Thymus (tissue), 11 donors: ENCODE measurements around the gene TRIM59. TPM values are rescaled to one million over a fixed set of nuclear protein-coding genes. Genes with fewer than 3 reads are reported as not detected.

Experiments
- DNase-seq, 9 donors: peaks; one replicate each; pipeline ENCODE4 v3.0.0-alpha.2; 2013; ENCODE audit warnings: low spot score in 9 of 9, low read depth in 6 of 9, missing footprints in 1 of 9
- H3K27ac ChIP-seq, 2 donors: one replicate each; pipeline ENCODE4 v1.5.1; 2013; ENCODE audit warnings: control low read depth in 1 of 2, low read depth in 1 of 2, low read length in 1 of 2, mild to moderate bottlenecking in 1 of 2, moderate library complexity in 1 of 2
- H3K27me3 ChIP-seq, 2 donors: one replicate each; pipeline ENCODE4 v1.5.1; 2013; ENCODE audit warnings: low read length in 1 of 2; ENCODE audit not compliant: control insufficient read depth in 2 of 2, insufficient read depth in 1 of 2
- H3K36me3 ChIP-seq, 2 donors: one replicate each; pipeline ENCODE4 v1.5.1; 2013; ENCODE audit warnings: low read length in 1 of 2, mild to moderate bottlenecking in 1 of 2, moderate library complexity in 1 of 2; ENCODE audit not compliant: control insufficient read depth in 2 of 2, insufficient read depth in 2 of 2
- H3K4me1 ChIP-seq, 2 donors: one replicate each; pipeline ENCODE4 v1.5.1; 2013; ENCODE audit warnings: low read length in 2 of 2; ENCODE audit not compliant: control insufficient read depth in 2 of 2, insufficient read depth in 2 of 2
- H3K4me3 ChIP-seq, 2 donors: one replicate each; pipeline ENCODE4 v1.5.1; 2013; ENCODE audit warnings: low read length in 2 of 2, control low read depth in 1 of 2, mild to moderate bottlenecking in 1 of 2
- H3K9me3 ChIP-seq, 2 donors: one replicate each; pipeline ENCODE4 v1.5.1; 2013; ENCODE audit warnings: low read length in 1 of 2, mild to moderate bottlenecking in 1 of 2; ENCODE audit not compliant: control insufficient read depth in 2 of 2, insufficient read depth in 1 of 2
- WGBS: extraction: QIAGEN DNeasy Blood & Tissue Kit; methylation state at CpG from one replicate; pipeline ENCODE4 v1.1.7; 2013; 5-methylcytosine and 5-hydroxymethylcytosine counted together
- polyA plus RNA-seq: library from polyadenylated mRNA; stranded (reverse); fragments of 200-250 nt; gene quantifications from one replicate; pipeline ENCODE4 v1.2.3, GENCODE V29; 2013
- total RNA-seq: library from RNA; stranded (reverse); fragments of 120-200 nt; gene quantifications from one replicate; pipeline ENCODE4 v1.2.4, GENCODE V29; 2013
- donor health status: healthy.

The TRIM59 gene
- total and polyA plus RNA-seq, 2 donors: 8.7 to 23.0 TPM

DNA sequence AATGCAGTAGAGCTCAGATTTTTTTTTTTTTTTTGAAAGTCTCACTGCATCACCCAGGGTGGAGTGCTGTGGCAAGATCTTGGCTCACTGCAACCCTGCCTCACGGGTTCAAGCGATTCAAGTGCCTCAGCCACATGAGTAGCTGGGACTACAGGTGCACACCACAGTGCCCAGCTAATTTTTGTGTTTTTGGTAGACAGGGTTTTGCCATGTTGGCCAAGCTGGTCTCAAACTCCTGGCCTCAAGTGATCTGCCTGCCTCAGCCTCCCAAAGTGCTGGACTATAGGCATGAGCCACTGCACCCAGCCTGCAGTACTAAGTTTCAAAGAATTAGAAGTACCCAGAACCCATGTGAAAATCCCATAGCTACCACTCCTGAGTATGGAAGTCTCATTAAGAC is 14.5 kb downstream of the TRIM59 start:
- no peak for DNase-seq
- WGBS: 99% methylated on average over 2 of the region's 2 CpGs
- no peaks in the 10 kb centered on the region for H3K4me1 ChIP-seq
- no peak overlapping the region for H3K27ac ChIP-seq
- H3K9me3 ChIP-seq: no peaks in the 10 kb centered on the region
- no peaks in the 10 kb centered on the region for H3K27me3 ChIP-seq
- H3K4me3 ChIP-seq: no peak overlapping the region
- H3K36me3 ChIP-seq: peaks cover 15 to 74% of the 10 kb centered on the region in 2 donors

DNA sequence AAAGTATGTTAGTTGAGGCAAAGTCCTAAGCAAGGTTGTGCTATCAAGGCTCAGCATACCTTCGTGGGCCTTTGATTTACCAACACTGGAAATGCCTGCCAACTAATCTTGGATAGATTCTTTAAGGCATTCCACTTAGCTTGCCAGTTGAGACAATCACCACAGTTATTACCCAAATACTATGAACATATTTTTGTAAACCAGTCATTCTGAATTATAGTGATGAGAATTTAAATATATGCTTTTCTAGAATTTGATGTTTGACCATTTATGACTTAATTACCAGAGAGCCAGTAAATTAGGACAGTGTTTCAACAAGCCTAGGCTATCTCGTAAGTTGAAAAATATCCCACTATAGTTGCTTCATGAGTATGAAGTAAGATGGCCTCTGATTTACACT is 15.5 kb downstream of the TRIM59 start:
- Histone ChIP-seq H3K27ac (no peak overlapping the region), H3K4me3 (no peak overlapping the region), H3K27me3 (no peaks in the 10 kb centered on the region), H3K4me1 (no peaks in the 10 kb centered on the region), H3K9me3 (no peaks in the 10 kb centered on the region), H3K36me3 (peaks cover 20 to 82% of the 10 kb centered on the region in 2 donors)
- 96% methylated on average over 2 of the region's 2 CpGs for WGBS
- DNase-seq: no peak

- Histone ChIP-seq H3K4me1 (no peaks in the 10 kb centered on the region), H3K27me3 (no peaks in the 10 kb centered on the region), H3K27ac (no peak overlapping the region), H3K9me3 (no peaks in the 10 kb centered on the region), H3K4me3 (no peak overlapping the region), H3K36me3 (peaks cover 32 to 86% of the 10 kb centered on the region in 2 donors)
- DNase-seq: no peak
- WGBS: 92% methylated on average over 11 of the region's 11 CpGs
These were observed 21.7 kb downstream of the TRIM59 start for GRCh38 chr3:160427832-160428424.

- DNase-seq: no peak
- Histone ChIP-seq H3K27ac (no peak overlapping the region), H3K27me3 (no peaks in the 10 kb centered on the region), H3K4me3 (no peak overlapping the region), H3K4me1 (no peaks in the 10 kb centered on the region), H3K36me3 (peaks cover 26 to 96% of the 10 kb centered on the region in 2 donors), H3K9me3 (no peaks in the 10 kb centered on the region)
- WGBS: 84% methylated on average over 3 of the region's 3 CpGs
These were observed 32.3 kb downstream of the TRIM59 start for GRCh38 chr3:160417311-160417710.

GRCh38 chr3:160413613-160414248 is 35.9 kb downstream of the TRIM59 start:
- H3K4me1 ChIP-seq: no peaks in the 10 kb centered on the region
- peaks cover 24 to 81% of the 10 kb centered on the region in 2 donors for H3K36me3 ChIP-seq
- H3K27me3 ChIP-seq: no peaks in the 10 kb centered on the region
- no peak overlapping the region for H3K27ac ChIP-seq
- peak; percentile 18 to 85 (median 69) for DNase-seq
- no peaks in the 10 kb centered on the region for H3K9me3 ChIP-seq
- no peak overlapping the region for H3K4me3 ChIP-seq
- 42% methylated on average over 3 of the region's 3 CpGs for WGBS

DNA sequence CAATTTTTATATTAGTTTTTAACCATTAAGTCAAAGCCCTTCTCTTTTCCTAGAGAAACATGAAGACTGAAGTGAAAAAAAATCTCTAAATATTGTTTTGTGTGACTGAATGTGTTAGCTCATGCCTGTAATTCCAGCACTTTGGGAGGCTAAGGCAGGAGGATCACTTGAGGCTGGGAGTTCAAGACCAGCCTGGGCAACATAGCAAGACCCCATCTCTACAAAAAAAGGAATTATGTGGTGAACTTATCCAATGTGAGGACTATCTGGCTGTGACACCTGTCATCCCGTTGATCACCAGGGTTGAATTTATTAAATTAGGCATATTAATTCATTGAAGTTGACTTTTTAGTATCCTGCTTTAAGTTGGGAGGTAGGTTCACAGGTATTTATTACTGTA is 37.1 kb downstream of the TRIM59 start:
- no peak overlapping the region for H3K4me3 ChIP-seq
- H3K9me3 ChIP-seq: no peaks in the 10 kb centered on the region

GRCh38 chr3:160409812-160410610 is 39.6 kb downstream of the TRIM59 start:
- WGBS: 95% methylated on average over 10 of the region's 10 CpGs
- H3K36me3 ChIP-seq: peaks cover 18 to 71% of the 10 kb centered on the region in 2 donors
- H3K4me1 ChIP-seq: no peaks in the 10 kb centered on the region
- no peaks in the 10 kb centered on the region for H3K9me3 ChIP-seq
- no peak overlapping the region for H3K4me3 ChIP-seq
- no peak for DNase-seq
- no peak overlapping the region for H3K27ac ChIP-seq
- no peaks in the 10 kb centered on the region for H3K27me3 ChIP-seq

More for the DNA sequence above, 37.1 kb downstream of the TRIM59 start:
- no peaks in the 10 kb centered on the region for H3K27me3 ChIP-seq
- H3K4me1 ChIP-seq: no peaks in the 10 kb centered on the region
- no peak for DNase-seq
- H3K36me3 ChIP-seq: peaks cover 21 to 79% of the 10 kb centered on the region in 2 donors
- WGBS: 53% methylated on average over 1 of the region's 1 CpG
- H3K27ac ChIP-seq: no peak overlapping the region

- Histone ChIP-seq H3K27me3 (no peaks in the 10 kb centered on the region), H3K36me3 (peaks cover 0 to 28% of the 10 kb centered on the region in 2 donors), H3K4me1 (no peaks in the 10 kb centered on the region), H3K9me3 (no peaks in the 10 kb centered on the region), H3K4me3 (peak overlapping the region; percentile 32 to 88), H3K27ac (no peak overlapping the region)
- DNase-seq: peak in 1 of 9 donors; percentile 28
- WGBS: 26% methylated on average over 7 of the region's 7 CpGs
These were observed 45.7 kb downstream of the TRIM59 start for GRCh38 chr3:160403796-160404470.
